GM13976 (cell line): ENCODE results near the gene SBSN.

Experiments used
- DNase-seq: peaks from one replicate; pipeline ENCODE4 v3.0.0; 2012; ENCODE audit warnings: low spot score
- CTCF ChIP-seq: IDR thresholded peaks from 2 replicates; pipeline ENCODE4 v1.5.1; 2012; ENCODE audit warnings: borderline replicate concordance, mild to moderate bottlenecking; ENCODE audit not compliant: insufficient read depth; ENCODE audit errors: extremely low read depth, missing control alignments, control extremely low read depth
- in situ Hi-C: fragments of 300-500 bp; cut with MboI; formaldehyde crosslinking; loops from one replicate; pipeline ENCODE4 v1.12.0; 2022; ENCODE audit warnings: low sequenced_read_pairs, mixed read lengths, inconsistent platforms; ENCODE audit not compliant: unreplicated experiment

Gene SBSN

GRCh38 chr19:35549879-35550523, 21.9 kb upstream of the SBSN start:
- TF ChIP-seq CTCF = no peak
- in situ Hi-C loops = no loop called here
- no peak for DNase-seq

GRCh38 chr19:35549174-35549788, 21.2 kb upstream of the SBSN start:
- in situ Hi-C loops = no loop called here
- TF ChIP-seq CTCF = peak; percentile 76
- peak; percentile 83 for DNase-seq

GRCh38 chr19:35546532-35546931, 18.4 kb upstream of the SBSN start:
- in situ Hi-C loops = no loop called here
- TF ChIP-seq CTCF = no peak
- no peak for DNase-seq

GRCh38 chr19:35545855-35546381, 17.8 kb upstream of the SBSN start:
- peak; percentile 77 for DNase-seq
- no peak for TF ChIP-seq CTCF
- in situ Hi-C loops = no loop called here

- DNase-seq = peak; percentile 99
- in situ Hi-C loops = no loop called here
- TF ChIP-seq CTCF = no peak
Observed at GRCh38 chr19:35545001-35545854, 17.1 kb upstream of the SBSN start, which contains the start of gene TMEM147. Gene TMEM147, plus strand, starts transcription at chr19:35545626. Its CDS starts 114 bp downstream, at chr19:35545740.

- DNase-seq = no peak
- in situ Hi-C loops = no loop called here
- TF ChIP-seq CTCF = no peak
Observed at GRCh38 chr19:35544110-35544802, 16.1 kb upstream of the SBSN start.
